ENCODE results near the gene BTF3L4. TPM values are rescaled to one million over a fixed set of nuclear protein-coding genes. Genes with fewer than 3 reads are reported as not detected.
A peak's percentile ranks its signal among the peaks of the same experiment; 100 is the strongest.

BTF3L4 gene
- total RNA-seq, 1 donor from 2014 or later, result 47.1 TPM

GRCh38 chr1:52053862-52054261 is 2.2 kb upstream of the BTF3L4 start:
- no peaks in the 10 kb centered on the region for H3K9me3 ChIP-seq (ENCODE audit: insufficient read depth, low read depth, low read length)
- TF ChIP-seq CTCF (IDR thresholded peaks at IDR 0.05; ENCODE audit: insufficient read depth, low read depth, low read length) (no peak), EZH2 (IDR thresholded peaks at IDR 0.05; ENCODE audit: insufficient read depth, low read length) (no peak)
- Mint-ChIP-seq H3K27ac (ENCODE audit: unreplicated experiment) (peak overlapping the region; percentile 24), H3K36me3 (ENCODE audit: low read depth, unreplicated experiment) (peaks cover 9% of the 10 kb centered on the region), H3K4me1 (ENCODE audit: low read depth, unreplicated experiment) (peaks cover 21% of the 10 kb centered on the region), H3K27me3 (ENCODE audit: low read depth, unreplicated experiment) (no peaks in the 10 kb centered on the region), H3K4me3 (ENCODE audit: unreplicated experiment) (peak overlapping the region; percentile 99), H3K9me3 (ENCODE audit: unreplicated experiment) (no peaks in the 10 kb centered on the region)
- H3K4me3 ChIP-seq (ENCODE audit: insufficient read depth, low read depth, low read length), result peak overlapping the region; percentile 87
- peak overlapping the region; percentile 94 for H3K4me2 ChIP-seq (ENCODE audit: low read length)
- no peak overlapping the region for H3K27ac ChIP-seq (ENCODE audit: low read depth, low read length)
- no peaks in the 10 kb centered on the region for H3K36me3 ChIP-seq (ENCODE audit: insufficient read depth, low read length)
- H2AFZ ChIP-seq (ENCODE audit: low read depth, low read length), result no peak overlapping the region
- DNase-seq (ENCODE audit: low read depth) (no peak), FAIRE-seq (no peak)
- H3K9ac ChIP-seq (ENCODE audit: low read length), result peak overlapping the region; percentile 92
- peaks cover 22% of the 10 kb centered on the region for H4K20me1 ChIP-seq (ENCODE audit: insufficient read depth, low read length)
- H3K4me1 ChIP-seq (ENCODE audit: insufficient read depth, low read length), result peaks cover 11% of the 10 kb centered on the region
- no peaks in the 10 kb centered on the region for H3K27me3 ChIP-seq (ENCODE audit: insufficient read depth, low read length)
- H3K79me2 ChIP-seq (ENCODE audit: insufficient read depth, low read length), result peaks cover 76% of the 10 kb centered on the region

GRCh38 chr1:52054496-52055065 is 1.5 kb upstream of the BTF3L4 start:
- Mint-ChIP-seq H3K27me3 (ENCODE audit: low read depth, unreplicated experiment) (no peaks in the 10 kb centered on the region), H3K36me3 (ENCODE audit: low read depth, unreplicated experiment) (peaks cover 9% of the 10 kb centered on the region), H3K4me1 (ENCODE audit: low read depth, unreplicated experiment) (peaks cover 25% of the 10 kb centered on the region), H3K4me3 (ENCODE audit: unreplicated experiment) (peak overlapping the region; percentile 99), H3K27ac (ENCODE audit: unreplicated experiment) (peak overlapping the region; percentile 99), H3K9me3 (ENCODE audit: unreplicated experiment) (no peaks in the 10 kb centered on the region)
- DNase-seq (ENCODE audit: low read depth), result no peak
- no peaks in the 10 kb centered on the region for H3K27me3 ChIP-seq (ENCODE audit: insufficient read depth, low read length)
- H3K27ac ChIP-seq (ENCODE audit: low read depth, low read length), result peak overlapping the region; percentile 85
- no peak for FAIRE-seq
- H3K4me3 ChIP-seq (ENCODE audit: insufficient read depth, low read depth, low read length), result peak overlapping the region; percentile 87
- H3K4me2 ChIP-seq (ENCODE audit: low read length), result peak overlapping the region; percentile 94
- peak overlapping the region; percentile 92 for H3K9ac ChIP-seq (ENCODE audit: low read length)
- peaks cover 29% of the 10 kb centered on the region for H4K20me1 ChIP-seq (ENCODE audit: insufficient read depth, low read length)
- H3K9me3 ChIP-seq (ENCODE audit: insufficient read depth, low read depth, low read length), result no peaks in the 10 kb centered on the region
- no peaks in the 10 kb centered on the region for H3K36me3 ChIP-seq (ENCODE audit: insufficient read depth, low read length)
- H3K4me1 ChIP-seq (ENCODE audit: insufficient read depth, low read length), result peaks cover 16% of the 10 kb centered on the region
- TF ChIP-seq EZH2 (IDR thresholded peaks at IDR 0.05; ENCODE audit: insufficient read depth, low read length) (no peak), CTCF (IDR thresholded peaks at IDR 0.05; ENCODE audit: insufficient read depth, low read depth, low read length) (no peak)
- H2AFZ ChIP-seq (ENCODE audit: low read depth, low read length), result peak overlapping the region; percentile 85
- H3K79me2 ChIP-seq (ENCODE audit: insufficient read depth, low read length), result peaks cover 76% of the 10 kb centered on the region

Measured in astrocyte (in vitro differentiated cells and primary cell).